ENCODE results near the gene ERF. TPM values are rescaled to one million over a fixed set of nuclear protein-coding genes. Genes with fewer than 3 reads are reported as not detected.
A peak's percentile ranks its signal among the peaks of the same experiment; 100 is the strongest.

Gene ERF
- total and polyA plus RNA-seq, 2 donors (not counting 1 experiment from before 2014, with no cell fraction given) = 48.6 to 51.5 TPM

DNA sequence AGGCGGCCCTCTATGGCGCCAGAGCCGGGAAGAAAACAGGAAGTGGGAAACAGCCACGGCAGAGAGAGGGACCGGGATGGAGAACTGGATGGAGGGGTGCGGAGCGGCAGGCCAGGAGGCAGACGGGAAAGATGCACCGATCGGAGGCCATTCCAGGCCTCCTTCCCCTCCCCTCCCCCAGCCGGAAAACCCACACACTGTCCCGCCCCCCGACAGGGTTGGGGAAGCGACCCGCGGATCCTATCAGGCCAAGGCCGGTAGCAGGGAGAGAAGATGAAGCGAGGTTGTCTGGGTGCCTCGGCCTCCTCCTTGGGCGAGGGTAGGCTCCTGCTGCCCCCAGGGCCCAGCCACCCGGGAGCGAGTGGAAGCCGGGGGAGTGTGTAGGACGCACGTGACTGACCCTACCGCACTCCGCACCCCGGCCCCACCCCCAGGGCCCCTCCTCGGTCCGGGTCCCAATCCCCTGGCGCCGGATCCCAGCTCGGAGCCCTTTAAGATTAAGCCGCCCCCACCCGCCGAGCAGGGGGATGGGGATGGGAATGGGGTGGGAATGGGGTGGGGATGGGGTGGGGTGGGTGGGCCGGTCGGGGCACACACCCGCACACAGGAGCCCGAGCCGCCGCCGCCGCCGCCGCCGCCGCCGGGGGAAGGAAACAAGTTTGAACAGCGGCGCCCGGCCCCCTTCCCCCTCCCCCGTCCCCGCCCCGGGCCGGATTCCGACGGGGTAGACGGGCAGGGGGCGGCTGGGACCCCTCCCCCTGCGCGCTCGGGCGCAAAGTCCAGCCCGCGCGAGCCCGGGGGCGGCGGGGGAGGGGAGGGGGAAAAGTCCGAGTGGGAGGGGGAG, 1.5 kb downstream of the ERF start:
- Histone ChIP-seq H3K36me3 (replicated peaks in 1 of 2; ENCODE audit: control extremely low read depth in 1 of 2, control insufficient read depth in 1 of 2, extremely low read depth in 1 of 2, insufficient read depth in 2 of 2, low read length in 1 of 2) (peaks cover 2 to 15% of the 10 kb centered on the region in 2 experiments), H3K9me3 (ENCODE audit: control extremely low read depth in 1 of 3, control insufficient read depth in 2 of 3, insufficient read depth in 1 of 3, low read length in 2 of 3) (no peaks in the 10 kb centered on the region), H3K27me3 (replicated peaks in 1 of 4; ENCODE audit: control extremely low read depth in 1 of 4, control insufficient read depth in 3 of 4, insufficient read depth in 4 of 4, low read length in 3 of 4) (peaks cover 0 to 4% (median 0%) of the 10 kb centered on the region in 4 experiments), H3K9ac (ENCODE audit: low read length) (peak overlapping the region; percentile 95), H3K4me2 (replicated peaks; ENCODE audit: low read depth, low read length, poor library complexity, severe bottlenecking) (peak overlapping the region; percentile 99), H3K4me3 (ENCODE audit: control extremely low read depth in 1 of 5, extremely low read depth in 1 of 5, insufficient read depth in 1 of 5, low read depth in 2 of 5, low read length in 4 of 5) (peak overlapping the region in 4 of 5 experiments; percentile 97 to 100 (median 100)), H3K79me2 (ENCODE audit: control insufficient read depth, insufficient read depth, low read length) (peaks cover 30% of the 10 kb centered on the region), H3K4me1 (ENCODE audit: control insufficient read depth in 2 of 2, insufficient read depth in 2 of 2, low read length in 2 of 2) (peaks cover 23 to 41% of the 10 kb centered on the region in 2 donors), H3K27ac (ENCODE audit: low read length in 2 of 2) (peak overlapping the region; percentile 85 to 94), H2AFZ (ENCODE audit: insufficient read depth, low read depth, low read length, poor library complexity, severe bottlenecking) (no peak overlapping the region), H4K20me1 (ENCODE audit: control insufficient read depth, insufficient read depth, low read length, poor library complexity, severe bottlenecking) (peaks cover 26% of the 10 kb centered on the region)
- H3K4me1 Mint-ChIP-seq = peaks cover 26% of the 10 kb centered on the region
- H3K27me3 Mint-ChIP-seq = no peaks in the 10 kb centered on the region
- no peaks in the 10 kb centered on the region for H3K9me3 Mint-ChIP-seq (ENCODE audit: insufficient read depth)
- DNase-seq (peak; percentile 62), ATAC-seq (ENCODE audit: low read depth) (peak; percentile 21)
- POLR2A ChIA-PET = interaction anchor here (0.6 to 0.7 kb wide), 2 partner anchors 27 to 129 kb away, joined by 3 to 4 read pairs; no protein-coding TSS in a partner anchor
- peak overlapping the region; percentile 96 for H3K27ac Mint-ChIP-seq
- CTCF ChIA-PET = interaction anchor here (0.6 to 1.0 kb wide), 2 partner anchors 9 to 26 kb away, joined by 3 read pairs; no protein-coding TSS in a partner anchor
- TF ChIP-seq EZH2 (IDR thresholded peaks at IDR 0.05; ENCODE audit: borderline replicate concordance, insufficient read depth, low read depth, low read length, poor library complexity, severe bottlenecking) (no peak), CTCF (IDR thresholded peaks at IDR 0.05) (no peak)
- H3K4me3 Mint-ChIP-seq = peak overlapping the region; percentile 87
- WGBS (ENCODE audit: insufficient coverage) = 1% methylated on average over 26 of the region's 71 CpGs
- intact Hi-C loops (cut with micrococcal nuclease) = loop anchor here (1.0 kb wide), 2 partner anchors 10 to 30 kb away; no protein-coding TSS in a partner anchor

Measured in B cell (primary cell).